Lung (tissue), 12 donors: ENCODE results near the gene KIF22. TPM values are rescaled to one million over a fixed set of nuclear protein-coding genes. Genes with fewer than 3 reads are reported as not detected.
A peak's percentile ranks its signal among the peaks of the same experiment; 100 is the strongest.

ENCODE experiments used
- ATAC-seq: fragments of 200-7000 bp; cut with Tn5 transposase; one replicate; pipeline ENCODE4 v1.9.1; 2020; ENCODE audit warnings: moderate number of reproducible peaks; ENCODE audit not compliant: insufficient read depth, low FRiP score
- DNase-seq, 3 donors: peaks; one replicate each; pipeline ENCODE4 v3.0.0-alpha.2; 2013 to 2017
- H3K27ac ChIP-seq, 2 donors: one replicate each; pipeline ENCODE4 v1.5.1; 2013; ENCODE audit warnings: mild to moderate bottlenecking in 2 of 2, moderate library complexity in 2 of 2, control low read depth in 1 of 2, inconsistent platforms in 1 of 2, low read depth in 1 of 2, low read length in 1 of 2
- H3K27me3 ChIP-seq, 3 donors: one replicate each; pipeline ENCODE4 v1.5.1; 2013; ENCODE audit warnings: low read length in 2 of 3; ENCODE audit not compliant: control insufficient read depth in 3 of 3, insufficient read depth in 3 of 3
- H3K36me3 ChIP-seq, 4 donors: one replicate each; pipeline ENCODE4 v1.5.1; 2013; ENCODE audit warnings: low read length in 4 of 4, mild to moderate bottlenecking in 1 of 4, moderate library complexity in 1 of 4; ENCODE audit not compliant: control insufficient read depth in 4 of 4, insufficient read depth in 4 of 4
- H3K4me1 ChIP-seq, 5 donors: one replicate each; pipeline ENCODE4 v1.5.1; 2013; ENCODE audit warnings: low read length in 5 of 5, mild to moderate bottlenecking in 2 of 5, moderate library complexity in 1 of 5; ENCODE audit not compliant: control insufficient read depth in 5 of 5, insufficient read depth in 5 of 5
- H3K4me3 ChIP-seq: one replicate; pipeline ENCODE4 v1.5.1; 2013; ENCODE audit warnings: mild to moderate bottlenecking, control low read depth, moderate library complexity
- H3K9ac ChIP-seq, 2 donors: one replicate each; pipeline ENCODE4 v1.5.1; 2013; ENCODE audit warnings: low read length in 2 of 2, control low read depth in 1 of 2; ENCODE audit not compliant: insufficient read depth in 1 of 2
- H3K9me3 ChIP-seq, 4 donors: one replicate each; pipeline ENCODE4 v1.5.1; 2013; ENCODE audit warnings: low read length in 3 of 4, mild to moderate bottlenecking in 1 of 4, moderate library complexity in 1 of 4; ENCODE audit not compliant: control insufficient read depth in 4 of 4, insufficient read depth in 3 of 4
- WGBS, 2 donors: extraction: QIAGEN DNeasy Blood & Tissue Kit; methylation state at CpG; one replicate each; pipeline ENCODE4 v1.1.7; 2013; 5-methylcytosine and 5-hydroxymethylcytosine counted together
- polyA plus RNA-seq, 2 donors: library from polyadenylated mRNA; stranded (reverse); fragments of 200-250 nt; gene quantifications; one replicate each; pipeline ENCODE4 v1.2.1, GENCODE V29; 2013
- total RNA-seq, 2 donors: library from RNA; depleted of rRNA in 1 of 2; stranded (reverse); fragments of >200 nt in 1 of 2; gene quantifications; one replicate each; pipeline ENCODE4 v1.2.1, GENCODE V29; 2014 to 2021
- TF ChIP-seq, protein P1 (sequence below): IDR thresholded peaks from 2 replicates; pipeline ENCODE4 v1.5.1; 2012; ENCODE audit warnings: mild to moderate bottlenecking; ENCODE audit errors: control extremely low read depth, extremely low read depth
- donor health status: control.
- donor health status: control.
- donor health status: Bipolar disorder and iron deficiency.
- donor health status: healthy.
- donor health status: DM: yes; HTN: yes; CAD: no.

KIF22 gene
- total and polyA plus RNA-seq, 4 donors: 22.1 to 84.9 (median 25.9) TPM

DNA sequence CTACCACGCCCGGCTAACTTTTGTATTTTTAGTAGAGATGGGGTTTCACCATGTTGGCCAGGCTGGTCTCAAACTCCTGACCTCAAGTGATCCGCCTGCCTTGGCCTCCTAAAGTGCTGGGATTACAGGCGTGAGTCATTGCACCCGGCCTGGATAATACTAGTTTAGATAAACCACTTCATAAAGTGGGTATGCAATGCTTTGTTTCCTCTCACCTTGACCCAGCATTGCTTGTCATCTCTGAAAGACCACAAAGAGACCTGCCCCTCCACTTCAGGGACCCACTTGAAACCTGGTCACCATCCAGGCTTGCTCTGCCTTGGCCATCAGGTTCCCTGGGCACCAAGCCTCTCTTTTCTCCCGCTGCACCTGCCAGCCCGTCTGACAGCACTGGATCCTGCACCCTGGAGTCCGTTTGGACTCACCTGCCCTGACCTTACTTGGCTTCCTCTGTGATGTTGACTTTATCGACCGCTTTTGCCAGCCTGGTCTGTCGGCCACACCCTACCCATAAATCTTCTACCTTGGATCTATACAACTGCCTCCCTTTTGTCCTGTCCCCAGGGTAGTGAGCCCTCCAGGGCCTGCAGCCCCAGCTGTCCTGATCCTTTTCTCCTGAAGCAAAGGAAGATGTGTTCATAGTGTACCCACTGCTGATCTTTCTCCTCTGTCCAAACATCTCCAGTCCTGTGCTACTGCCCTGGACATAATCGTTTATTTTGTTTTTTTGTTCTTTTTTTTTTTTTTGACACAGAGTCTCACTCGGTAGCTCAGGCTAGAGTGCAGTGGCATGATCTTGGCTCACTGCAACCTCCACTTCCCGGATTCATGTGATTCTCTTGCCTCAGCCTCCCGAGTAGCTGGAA is 25.2 kb upstream of the KIF22 start:
- Histone ChIP-seq H3K4me1 (no peaks in the 10 kb centered on the region), H3K9me3 (no peaks in the 10 kb centered on the region), H3K36me3 (no peaks in the 10 kb centered on the region), H3K4me3 (no peak overlapping the region), H3K27me3 (no peaks in the 10 kb centered on the region), H3K9ac (no peak overlapping the region), H3K27ac (no peak overlapping the region)
- 61 to 78% methylated on average over 15 of the region's 15 CpGs for WGBS, 2 donors
- TF ChIP-seq, protein P1, sequence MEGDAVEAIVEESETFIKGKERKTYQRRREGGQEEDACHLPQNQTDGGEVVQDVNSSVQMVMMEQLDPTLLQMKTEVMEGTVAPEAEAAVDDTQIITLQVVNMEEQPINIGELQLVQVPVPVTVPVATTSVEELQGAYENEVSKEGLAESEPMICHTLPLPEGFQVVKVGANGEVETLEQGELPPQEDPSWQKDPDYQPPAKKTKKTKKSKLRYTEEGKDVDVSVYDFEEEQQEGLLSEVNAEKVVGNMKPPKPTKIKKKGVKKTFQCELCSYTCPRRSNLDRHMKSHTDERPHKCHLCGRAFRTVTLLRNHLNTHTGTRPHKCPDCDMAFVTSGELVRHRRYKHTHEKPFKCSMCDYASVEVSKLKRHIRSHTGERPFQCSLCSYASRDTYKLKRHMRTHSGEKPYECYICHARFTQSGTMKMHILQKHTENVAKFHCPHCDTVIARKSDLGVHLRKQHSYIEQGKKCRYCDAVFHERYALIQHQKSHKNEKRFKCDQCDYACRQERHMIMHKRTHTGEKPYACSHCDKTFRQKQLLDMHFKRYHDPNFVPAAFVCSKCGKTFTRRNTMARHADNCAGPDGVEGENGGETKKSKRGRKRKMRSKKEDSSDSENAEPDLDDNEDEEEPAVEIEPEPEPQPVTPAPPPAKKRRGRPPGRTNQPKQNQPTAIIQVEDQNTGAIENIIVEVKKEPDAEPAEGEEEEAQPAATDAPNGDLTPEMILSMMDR: no peak
- ATAC-seq: peak; percentile 75
- peak in 1 of 3 donors; percentile 34 for DNase-seq

DNA sequence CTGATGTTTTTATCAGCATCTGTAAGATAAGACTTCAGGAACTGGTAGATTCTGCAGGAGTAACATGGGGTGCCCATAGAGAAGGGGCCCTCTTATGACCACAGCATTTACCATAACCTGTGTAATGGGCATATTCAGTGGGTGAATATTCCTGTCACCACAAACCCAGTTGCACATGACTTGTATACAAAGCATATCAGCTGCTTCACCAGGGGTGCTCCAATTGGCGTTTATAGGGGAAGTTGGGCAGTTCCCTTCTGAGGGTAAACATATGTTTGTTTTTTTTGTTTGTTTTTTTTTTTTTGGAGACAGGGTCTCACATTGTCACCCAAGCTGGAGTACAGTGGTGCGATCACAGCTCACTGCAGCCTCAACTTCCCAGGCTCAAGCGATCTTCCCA is 24.0 kb upstream of the KIF22 start:
- DNase-seq: no peak
- Histone ChIP-seq H3K27ac (no peak overlapping the region), H3K36me3 (no peaks in the 10 kb centered on the region), H3K4me3 (no peak overlapping the region), H3K9me3 (no peaks in the 10 kb centered on the region), H3K4me1 (no peaks in the 10 kb centered on the region), H3K9ac (no peak overlapping the region), H3K27me3 (no peaks in the 10 kb centered on the region)
- TF ChIP-seq, protein P1: no peak
- no peak for ATAC-seq
- WGBS, 2 donors: 79 to 81% methylated on average over 3 of the region's 3 CpGs

DNA sequence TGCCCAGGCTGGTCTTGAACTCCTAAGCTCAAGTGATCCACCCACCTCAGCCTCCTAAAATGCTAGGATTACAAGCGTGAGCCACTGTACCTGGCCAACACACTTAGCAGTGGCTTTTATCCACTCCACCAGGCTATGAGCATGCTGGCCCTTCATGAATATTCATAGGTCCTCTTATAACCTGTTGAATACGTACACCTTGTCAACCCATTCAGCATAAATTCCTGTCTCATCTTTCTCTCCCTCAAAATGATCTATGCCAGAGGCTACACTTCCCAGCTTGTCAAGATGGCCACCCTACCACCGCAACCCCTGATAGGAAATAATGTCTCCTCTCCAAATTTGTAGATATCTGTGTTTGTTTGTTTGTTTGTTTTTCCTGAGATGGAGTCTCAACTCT is 23.5 kb upstream of the KIF22 start:
- no peak overlapping the region for H3K27ac ChIP-seq
- no peak overlapping the region for H3K4me3 ChIP-seq
- H3K27me3 ChIP-seq: no peaks in the 10 kb centered on the region
- H3K4me1 ChIP-seq: no peaks in the 10 kb centered on the region
- TF ChIP-seq, protein P1: no peak
- no peaks in the 10 kb centered on the region for H3K9me3 ChIP-seq
- 90 to 91% methylated on average over 3 of the region's 3 CpGs for WGBS, 2 donors
- H3K36me3 ChIP-seq: no peaks in the 10 kb centered on the region
- ATAC-seq (no peak), DNase-seq (no peak)
- H3K9ac ChIP-seq: no peak overlapping the region
